Thyroid gland (tissue), 4 donors: ENCODE data around the gene SHC4.
"Not testable (repeated sequence)": the region's sequence is repeated elsewhere in the genome, so short reads cannot be mapped to it uniquely, and the experiment has no call there.

Experiments
- CTCF ChIP-seq, 6 experiments: fragments of 200-600 bp in 3 of 6; fragments of 450-650 bp in 3 of 6; sonication (generic) in 3 of 6; IDR thresholded peaks; one replicate each; pipeline ENCODE4 v1.5.1; 2016 to 2019; ENCODE audit warnings: antibody characterized with exemption in 6 of 6, mild to moderate bottlenecking in 2 of 6, inconsistent platforms in 1 of 6, moderate library complexity in 1 of 6
- POLR2A ChIP-seq, 2 donors: fragments of 450-650 bp; IDR thresholded peaks; one replicate each; pipeline ENCODE4 v1.6.1; 2017; ENCODE audit warnings: antibody characterized with exemption in 2 of 2, mild to moderate bottlenecking in 2 of 2, moderate library complexity in 1 of 2

GRCh38 chr15:48910554-48910953 lies 53.2 kb downstream of the SHC4 start:
- not testable (repeated sequence) for TF ChIP-seq CTCF, POLR2A (IDR thresholded peaks at IDR 0.05)
